PFSK-1 (cell line): ENCODE measurements around the gene TCOF1.

Source experiments
- FOXP2 ChIP-seq: optimal IDR thresholded peaks from 2 replicates; pipeline ENCODE3; 2011; ENCODE audit warnings: borderline replicate concordance, control low read depth, inconsistent platforms; ENCODE audit not compliant: insufficient read depth; ENCODE audit errors: extremely low read length, extremely low read depth
- POLR2AphosphoS5 ChIP-seq: IDR thresholded peaks from 2 replicates; pipeline ENCODE4 v1.6.1; 2012; ENCODE audit warnings: low read depth, mild to moderate bottlenecking, control low read depth, low read length, moderate library complexity
- SIN3A ChIP-seq: IDR thresholded peaks from 2 replicates; pipeline ENCODE4 v1.6.1; 2012; ENCODE audit warnings: mild to moderate bottlenecking, low read length, moderate library complexity, borderline replicate concordance; ENCODE audit not compliant: insufficient read depth
- TAF1 ChIP-seq: IDR thresholded peaks from 2 replicates; pipeline ENCODE4 v1.6.1; 2012; ENCODE audit warnings: low read length, control low read depth, borderline replicate concordance; ENCODE audit not compliant: insufficient read depth
- TF ChIP-seq, protein P1 (sequence below), 2 experiments: IDR thresholded peaks; 2 replicates each; pipeline versions ENCODE4 v1.6.1 to v1.8.0; 2011 to 2012; ENCODE audit warnings: low read depth in 2 of 2, low read length in 2 of 2, control low read depth in 1 of 2, inconsistent platforms in 1 of 2, mild to moderate bottlenecking in 1 of 2, moderate library complexity in 1 of 2; ENCODE audit not compliant: insufficient read depth in 1 of 2

DNA sequence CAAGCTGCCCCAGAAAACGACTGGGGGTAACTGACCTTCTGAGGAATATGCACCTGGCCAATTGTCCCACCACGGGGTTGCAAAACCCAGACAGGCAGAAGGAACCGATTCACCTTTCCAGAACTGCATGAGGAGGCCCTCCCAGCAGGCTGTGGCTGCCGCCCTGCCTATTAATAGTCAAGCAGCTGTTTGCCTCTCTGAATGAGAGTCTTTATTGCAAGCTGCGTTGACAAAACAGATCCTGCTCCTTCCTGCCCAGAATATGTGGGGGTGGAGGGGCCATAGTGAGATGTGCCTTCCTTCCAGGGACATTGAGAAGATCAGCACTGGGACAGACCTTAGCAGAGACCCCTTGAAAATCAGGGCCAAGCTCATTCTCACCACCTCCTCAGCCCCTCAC, 18.3 kb upstream of the TCOF1 start:
- TF ChIP-seq, protein P1, sequence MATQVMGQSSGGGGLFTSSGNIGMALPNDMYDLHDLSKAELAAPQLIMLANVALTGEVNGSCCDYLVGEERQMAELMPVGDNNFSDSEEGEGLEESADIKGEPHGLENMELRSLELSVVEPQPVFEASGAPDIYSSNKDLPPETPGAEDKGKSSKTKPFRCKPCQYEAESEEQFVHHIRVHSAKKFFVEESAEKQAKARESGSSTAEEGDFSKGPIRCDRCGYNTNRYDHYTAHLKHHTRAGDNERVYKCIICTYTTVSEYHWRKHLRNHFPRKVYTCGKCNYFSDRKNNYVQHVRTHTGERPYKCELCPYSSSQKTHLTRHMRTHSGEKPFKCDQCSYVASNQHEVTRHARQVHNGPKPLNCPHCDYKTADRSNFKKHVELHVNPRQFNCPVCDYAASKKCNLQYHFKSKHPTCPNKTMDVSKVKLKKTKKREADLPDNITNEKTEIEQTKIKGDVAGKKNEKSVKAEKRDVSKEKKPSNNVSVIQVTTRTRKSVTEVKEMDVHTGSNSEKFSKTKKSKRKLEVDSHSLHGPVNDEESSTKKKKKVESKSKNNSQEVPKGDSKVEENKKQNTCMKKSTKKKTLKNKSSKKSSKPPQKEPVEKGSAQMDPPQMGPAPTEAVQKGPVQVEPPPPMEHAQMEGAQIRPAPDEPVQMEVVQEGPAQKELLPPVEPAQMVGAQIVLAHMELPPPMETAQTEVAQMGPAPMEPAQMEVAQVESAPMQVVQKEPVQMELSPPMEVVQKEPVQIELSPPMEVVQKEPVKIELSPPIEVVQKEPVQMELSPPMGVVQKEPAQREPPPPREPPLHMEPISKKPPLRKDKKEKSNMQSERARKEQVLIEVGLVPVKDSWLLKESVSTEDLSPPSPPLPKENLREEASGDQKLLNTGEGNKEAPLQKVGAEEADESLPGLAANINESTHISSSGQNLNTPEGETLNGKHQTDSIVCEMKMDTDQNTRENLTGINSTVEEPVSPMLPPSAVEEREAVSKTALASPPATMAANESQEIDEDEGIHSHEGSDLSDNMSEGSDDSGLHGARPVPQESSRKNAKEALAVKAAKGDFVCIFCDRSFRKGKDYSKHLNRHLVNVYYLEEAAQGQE (IDR thresholded peaks at IDR 0.05; ENCODE audit: insufficient read depth in 1 of 2, low read depth in 2 of 2, low read length in 2 of 2): no peak
- TF ChIP-seq POLR2AphosphoS5: no peak
- no peak for TF ChIP-seq SIN3A
- TF ChIP-seq FOXP2: no peak
- no peak for TF ChIP-seq TAF1
